Measurements from ENCODE around the gene NCAM1. TPM values are rescaled to one million over a fixed set of nuclear protein-coding genes. Genes with fewer than 3 reads are reported as not detected.

Gene NCAM1
- total and polyA plus RNA-seq, 7 donors = 0.46 to 124 (median 64.2) TPM

DNA sequence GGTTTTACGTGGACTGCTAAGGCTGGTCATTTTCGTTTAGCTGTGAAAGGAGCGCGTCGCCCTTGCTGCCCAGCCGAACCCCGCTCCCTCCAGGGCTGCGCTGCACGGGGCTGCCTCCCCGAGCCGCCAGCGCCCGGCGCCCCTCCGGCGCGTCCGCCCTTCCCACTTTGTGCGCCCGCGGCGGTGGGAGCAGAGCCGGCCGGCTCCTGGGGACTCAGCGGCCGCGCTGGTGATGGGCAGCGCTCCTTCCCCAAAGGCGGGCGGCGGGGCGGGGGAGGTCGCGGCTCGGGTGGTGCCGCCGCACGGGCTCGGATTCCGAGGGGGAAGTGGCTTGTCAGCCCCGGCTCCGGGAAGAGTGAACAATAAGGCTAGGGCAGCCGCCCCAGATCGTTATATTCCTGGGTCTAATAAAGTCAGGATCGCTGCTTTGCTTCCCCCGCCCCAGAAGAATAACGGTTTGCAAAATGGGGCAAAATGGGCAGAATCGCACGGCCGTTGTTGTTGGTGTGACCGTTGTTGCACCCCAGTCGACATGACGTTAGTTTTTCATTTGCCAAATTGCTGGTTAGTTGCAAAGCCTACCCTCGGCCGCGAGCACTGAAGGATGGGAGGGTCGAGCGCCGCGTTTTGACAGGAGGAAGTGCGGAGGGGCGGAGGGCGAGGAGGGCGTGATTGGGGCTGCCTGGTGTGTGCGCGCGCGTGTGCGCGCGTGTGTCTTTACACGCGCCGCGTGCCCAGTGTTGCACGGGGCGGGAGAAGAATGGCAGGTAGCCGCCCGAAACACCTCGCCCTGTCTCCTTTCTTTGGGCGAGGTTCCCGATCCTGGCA is 745 bp downstream of the NCAM1 start:
- Histone ChIP-seq H3K27me3 (peaks cover 0 to 16% (median 0%) of the 10 kb centered on the region in 3 donors), H3K27ac (peak overlapping the region; percentile 64 to 77 (median 76)), H3K36me3 (no peaks in the 10 kb centered on the region), H3K4me1 (peaks cover 0 to 22% (median 17%) of the 10 kb centered on the region in 4 donors), H3K9me3 (no peaks in the 10 kb centered on the region), H3K4me3 (peak overlapping the region; percentile 57 to 73 (median 68))
- TF ChIP-seq EP300 (IDR thresholded peaks at IDR 0.05) = no peak
- TF ChIP-seq, protein P1, sequence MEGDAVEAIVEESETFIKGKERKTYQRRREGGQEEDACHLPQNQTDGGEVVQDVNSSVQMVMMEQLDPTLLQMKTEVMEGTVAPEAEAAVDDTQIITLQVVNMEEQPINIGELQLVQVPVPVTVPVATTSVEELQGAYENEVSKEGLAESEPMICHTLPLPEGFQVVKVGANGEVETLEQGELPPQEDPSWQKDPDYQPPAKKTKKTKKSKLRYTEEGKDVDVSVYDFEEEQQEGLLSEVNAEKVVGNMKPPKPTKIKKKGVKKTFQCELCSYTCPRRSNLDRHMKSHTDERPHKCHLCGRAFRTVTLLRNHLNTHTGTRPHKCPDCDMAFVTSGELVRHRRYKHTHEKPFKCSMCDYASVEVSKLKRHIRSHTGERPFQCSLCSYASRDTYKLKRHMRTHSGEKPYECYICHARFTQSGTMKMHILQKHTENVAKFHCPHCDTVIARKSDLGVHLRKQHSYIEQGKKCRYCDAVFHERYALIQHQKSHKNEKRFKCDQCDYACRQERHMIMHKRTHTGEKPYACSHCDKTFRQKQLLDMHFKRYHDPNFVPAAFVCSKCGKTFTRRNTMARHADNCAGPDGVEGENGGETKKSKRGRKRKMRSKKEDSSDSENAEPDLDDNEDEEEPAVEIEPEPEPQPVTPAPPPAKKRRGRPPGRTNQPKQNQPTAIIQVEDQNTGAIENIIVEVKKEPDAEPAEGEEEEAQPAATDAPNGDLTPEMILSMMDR (IDR thresholded peaks at IDR 0.05) = no peak
- peak in 2 of 4 donors; percentile 32 to 37 for TF ChIP-seq POLR2AphosphoS5 (IDR thresholded peaks at IDR 0.05)
- TF ChIP-seq POLR2A (IDR thresholded peaks at IDR 0.05) = no peak
- intact Hi-C loops (cut with DNase I) = loop anchor here (5.0 to 10.0 kb wide), 7 partner anchors 50 to 670 kb away; no protein-coding TSS in a partner anchor
- no peak for DNase-seq
- 1 to 2% methylated on average over 82 of the region's 82 CpGs for WGBS, 2 donors

DNA sequence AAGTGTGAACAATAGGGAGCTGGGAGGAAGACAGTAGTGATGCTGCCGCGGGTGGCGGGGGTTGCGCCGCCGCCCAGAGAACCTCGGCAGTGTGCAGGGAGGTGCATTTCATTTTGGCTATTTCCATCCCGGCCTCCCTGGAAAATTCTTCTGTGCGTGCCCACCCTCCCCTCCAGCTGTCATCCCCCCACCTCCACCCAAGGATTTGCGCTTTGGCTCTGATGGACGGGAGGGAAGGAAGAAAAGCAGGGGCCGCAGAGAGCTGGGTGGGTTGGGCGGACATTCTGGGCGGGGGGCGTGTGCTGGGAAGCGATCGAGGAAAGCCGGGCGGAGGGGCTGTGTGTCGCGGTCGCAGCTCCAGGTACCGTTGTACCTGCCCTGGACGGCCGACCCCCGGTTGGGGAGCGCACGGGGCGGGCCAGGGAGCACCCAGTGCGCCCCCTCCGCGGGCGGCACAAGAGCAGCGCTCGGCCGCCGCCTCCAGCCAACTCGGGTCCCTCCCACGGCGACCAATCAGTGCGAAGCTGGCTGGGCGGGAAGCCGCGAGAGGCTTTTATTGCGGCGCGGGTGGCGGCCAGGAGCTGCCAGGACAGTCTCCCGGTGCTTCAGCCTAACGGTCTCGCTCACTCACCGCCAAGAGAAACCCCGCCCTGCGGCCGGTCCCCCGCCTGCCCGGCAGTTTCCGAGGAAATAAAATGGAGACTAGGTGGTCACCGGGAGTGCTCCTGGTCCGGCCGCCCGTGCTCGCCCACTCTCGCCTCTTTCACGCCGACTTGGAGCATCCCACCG is 1.6 kb downstream of the NCAM1 start:
- TF ChIP-seq EP300 (IDR thresholded peaks at IDR 0.05) (no peak), POLR2AphosphoS5 (IDR thresholded peaks at IDR 0.05) (peak; percentile 46 to 68 (median 64)), POLR2A (IDR thresholded peaks at IDR 0.05) (no peak)
- TF ChIP-seq, protein P1 (IDR thresholded peaks at IDR 0.05) = no peak
- intact Hi-C loops (cut with DNase I) = loop anchor here (5.0 to 10.0 kb wide), 7 partner anchors 50 to 670 kb away; no protein-coding TSS in a partner anchor
- DNase-seq = peak; percentile 90
- no peaks in the 10 kb centered on the region for H3K9me3 ChIP-seq
- no peaks in the 10 kb centered on the region for H3K36me3 ChIP-seq
- H3K27ac ChIP-seq = peak overlapping the region; percentile 64 to 77 (median 76)
- WGBS, 2 donors = 2 to 6% methylated on average over 67 of the region's 67 CpGs
- H3K4me3 ChIP-seq = peak overlapping the region; percentile 57 to 73 (median 68)
- peaks cover 0 to 25% (median 17%) of the 10 kb centered on the region in 4 donors for H3K4me1 ChIP-seq
- H3K27me3 ChIP-seq = peaks cover 0 to 16% (median 0%) of the 10 kb centered on the region in 3 donors

DNA sequence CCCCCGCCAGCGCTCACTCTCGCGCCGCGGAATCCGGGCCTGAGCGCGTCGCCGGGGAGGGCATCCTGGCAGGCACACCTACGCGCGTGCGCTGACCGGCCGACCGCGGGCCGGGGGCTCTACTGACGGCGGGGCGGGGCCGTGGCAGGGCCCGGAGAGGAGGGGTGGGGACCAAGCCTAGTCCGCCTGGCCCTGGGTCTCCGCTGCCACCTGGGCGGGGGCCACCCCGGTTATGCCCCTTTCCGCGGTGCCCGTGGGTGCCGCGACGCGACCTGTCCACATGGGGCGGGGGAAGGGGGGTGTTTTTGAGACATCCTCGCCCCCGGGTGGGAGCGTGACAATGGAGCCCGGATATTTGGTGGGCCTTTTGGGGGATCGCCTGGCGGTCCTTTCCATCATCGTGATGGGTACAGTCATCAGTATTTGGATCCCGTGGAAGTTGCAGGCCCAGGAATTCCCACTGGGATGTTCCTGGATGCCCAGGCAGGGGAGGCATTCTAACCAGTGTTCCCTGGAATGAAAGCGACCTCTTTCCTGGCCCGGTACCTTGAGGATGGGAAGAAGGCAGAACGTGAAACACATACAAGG is 2.2 kb downstream of the NCAM1 start:
- intact Hi-C loops (cut with DNase I) = loop anchor here (5.0 to 10.0 kb wide), 7 partner anchors 49 to 671 kb away; no protein-coding TSS in a partner anchor
- no peaks in the 10 kb centered on the region for H3K36me3 ChIP-seq
- H3K9me3 ChIP-seq = no peaks in the 10 kb centered on the region
- DNase-seq = no peak
- H3K27me3 ChIP-seq = peaks cover 0 to 16% (median 0%) of the 10 kb centered on the region in 3 donors
- H3K4me3 ChIP-seq = peak overlapping the region; percentile 57 to 73 (median 68)
- peaks cover 0 to 25% (median 17%) of the 10 kb centered on the region in 4 donors for H3K4me1 ChIP-seq
- peak overlapping the region; percentile 64 to 77 (median 76) for H3K27ac ChIP-seq
- TF ChIP-seq, protein P1 (IDR thresholded peaks at IDR 0.05) = peak in 1 of 4 experiments; percentile 8
- no peak for TF ChIP-seq POLR2A (IDR thresholded peaks at IDR 0.05)
- TF ChIP-seq EP300 (IDR thresholded peaks at IDR 0.05) = no peak
- TF ChIP-seq POLR2AphosphoS5 (IDR thresholded peaks at IDR 0.05) = no peak
- WGBS, 2 donors = 8 to 18% methylated on average over 48 of the region's 48 CpGs

DNA sequence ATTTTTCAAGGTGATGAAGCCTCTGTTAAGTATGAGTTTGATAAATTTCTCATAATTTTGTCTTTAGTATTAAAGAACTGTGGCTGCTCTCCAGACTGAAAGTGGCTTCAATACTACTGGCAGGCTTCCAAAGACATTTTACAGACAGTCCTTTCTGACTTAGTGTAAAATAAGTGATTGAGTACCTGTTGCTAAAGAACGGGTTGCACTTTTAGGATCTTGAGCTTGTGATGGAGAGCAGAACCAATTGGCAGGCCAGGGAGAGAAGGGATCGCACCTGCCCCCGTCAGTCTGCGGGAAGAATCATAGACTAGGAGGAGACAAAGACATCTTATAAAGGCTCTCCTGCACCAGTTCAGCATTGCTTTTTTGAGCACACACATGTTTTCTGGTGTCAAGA is 4.4 kb downstream of the NCAM1 start:
- Histone ChIP-seq H3K27me3 (peaks cover 0 to 8% (median 0%) of the 10 kb centered on the region in 3 donors), H3K36me3 (no peaks in the 10 kb centered on the region), H3K27ac (no peak overlapping the region), H3K4me3 (no peak overlapping the region), H3K9me3 (no peaks in the 10 kb centered on the region), H3K4me1 (peaks cover 0 to 35% (median 24%) of the 10 kb centered on the region in 4 donors)
- no peak for DNase-seq
- intact Hi-C loops (cut with DNase I) = loop anchor here (10.0 kb wide), 1 partner anchor 319 kb away; no protein-coding TSS in a partner anchor
- no peak for TF ChIP-seq POLR2A (IDR thresholded peaks at IDR 0.05)
- no peak for TF ChIP-seq EP300 (IDR thresholded peaks at IDR 0.05)
- TF ChIP-seq, protein P1 (IDR thresholded peaks at IDR 0.05) = no peak
- TF ChIP-seq POLR2AphosphoS5 (IDR thresholded peaks at IDR 0.05) = no peak
- 57 to 68% methylated on average over 4 of the region's 4 CpGs for WGBS, 2 donors

Measured in sigmoid colon (tissue), 7 donors.